Transverse colon (tissue), 4 donors: Measurements from ENCODE around the gene GCN1. TPM values are rescaled to one million over a fixed set of nuclear protein-coding genes. Genes with fewer than 3 reads are reported as not detected.

Experiments
- DNase-seq: peaks from one replicate; pipeline ENCODE4 v3.0.0-alpha.2; 2019
- H3K27ac ChIP-seq, 4 donors: fragments of 200-600 bp; sonication (generic); 2 replicates each; pipeline ENCODE4 v1.5.1; 2016 to 2018; ENCODE audit warnings: inconsistent platforms in 4 of 4
- H3K27me3 ChIP-seq: fragments of 200-600 bp; sonication (generic); 2 replicates; pipeline ENCODE4 v1.5.1; 2017; ENCODE audit warnings: inconsistent platforms
- H3K36me3 ChIP-seq, 4 donors: fragments of 200-600 bp; sonication (generic); 2 replicates each; pipeline ENCODE4 v1.5.1; 2017 to 2019; ENCODE audit warnings: inconsistent platforms in 4 of 4
- H3K4me1 ChIP-seq, 4 donors: fragments of 200-600 bp; sonication (generic); 2 replicates each; pipeline ENCODE4 v1.5.1; 2017 to 2020; ENCODE audit warnings: inconsistent platforms in 4 of 4
- H3K4me3 ChIP-seq, 4 donors: fragments of 200-600 bp; sonication (generic); 1 replicate in 1 of 4; 2 replicates in 3 of 4; pipeline versions ENCODE4 v1.5.1 to v1.6.1; 2017 to 2019; ENCODE audit warnings: inconsistent platforms in 4 of 4
- H3K9me3 ChIP-seq, 2 donors: fragments of 200-600 bp; sonication (generic); 2 replicates each; pipeline ENCODE4 v1.5.1; 2017 to 2019; ENCODE audit warnings: inconsistent platforms in 2 of 2
- EP300 ChIP-seq: sonication (generic); formaldehyde crosslinking; IDR thresholded peaks from one replicate; pipeline ENCODE4 v1.6.1; 2017; ENCODE audit warnings: antibody characterized with exemption, low read depth
- POLR2A ChIP-seq: fragments of 450-650 bp; IDR thresholded peaks from one replicate; pipeline ENCODE4 v1.6.1; 2016; ENCODE audit warnings: antibody characterized with exemption, mild to moderate bottlenecking, moderate library complexity
- POLR2AphosphoS5 ChIP-seq, 3 donors: sonication (generic); formaldehyde crosslinking; IDR thresholded peaks; one replicate each; pipeline ENCODE4 v1.6.1; 2016; ENCODE audit warnings: antibody characterized with exemption in 3 of 3
- WGBS, 2 donors: methylation state at CpG; one replicate each; pipeline ENCODE4 v1.1.5; 2018; ENCODE audit warnings: low coverage in 1 of 2; 5-methylcytosine and 5-hydroxymethylcytosine counted together
- in situ Hi-C, 4 donors: fragments of 200-750 bp; cut with MboI; loops; one replicate each; pipeline versions ENCODE4 v1.15.0 to v1.15.1; 2017; ENCODE audit warnings: low sequenced_read_pairs in 3 of 4, low pct_ligation_motif_present in 1 of 4, low pct_unique_long_range_greater_than_20kb in 1 of 4
- intact Hi-C: fragments of 100-400 bp; cut with DNase I; formaldehyde crosslinking; loops from one replicate; pipeline ENCODE4 v1.15.1; 2023; ENCODE audit warnings: low total_unique reads
- total RNA-seq, 4 donors: library from RNA; depleted of rRNA; stranded (reverse); fragments of >200 nt; gene quantifications; one replicate each; pipeline ENCODE4 v1.1.0, GENCODE V29; 2016
- TF ChIP-seq, protein P1 (sequence below), 5 experiments: fragments of 200-600 bp in 3 of 5; fragments of 450-650 bp in 2 of 5; sonication (generic) in 3 of 5; IDR thresholded peaks; 1 replicate in 2 of 5; 2 replicates in 3 of 5; pipeline ENCODE4 v1.5.1; 2016 to 2017; ENCODE audit warnings: antibody characterized with exemption in 5 of 5, inconsistent platforms in 3 of 5, mild to moderate bottlenecking in 2 of 5, moderate library complexity in 1 of 5

Gene GCN1
- total RNA-seq, 4 donors from 2014 or later: 70.0 to 141 (median 107) TPM

DNA sequence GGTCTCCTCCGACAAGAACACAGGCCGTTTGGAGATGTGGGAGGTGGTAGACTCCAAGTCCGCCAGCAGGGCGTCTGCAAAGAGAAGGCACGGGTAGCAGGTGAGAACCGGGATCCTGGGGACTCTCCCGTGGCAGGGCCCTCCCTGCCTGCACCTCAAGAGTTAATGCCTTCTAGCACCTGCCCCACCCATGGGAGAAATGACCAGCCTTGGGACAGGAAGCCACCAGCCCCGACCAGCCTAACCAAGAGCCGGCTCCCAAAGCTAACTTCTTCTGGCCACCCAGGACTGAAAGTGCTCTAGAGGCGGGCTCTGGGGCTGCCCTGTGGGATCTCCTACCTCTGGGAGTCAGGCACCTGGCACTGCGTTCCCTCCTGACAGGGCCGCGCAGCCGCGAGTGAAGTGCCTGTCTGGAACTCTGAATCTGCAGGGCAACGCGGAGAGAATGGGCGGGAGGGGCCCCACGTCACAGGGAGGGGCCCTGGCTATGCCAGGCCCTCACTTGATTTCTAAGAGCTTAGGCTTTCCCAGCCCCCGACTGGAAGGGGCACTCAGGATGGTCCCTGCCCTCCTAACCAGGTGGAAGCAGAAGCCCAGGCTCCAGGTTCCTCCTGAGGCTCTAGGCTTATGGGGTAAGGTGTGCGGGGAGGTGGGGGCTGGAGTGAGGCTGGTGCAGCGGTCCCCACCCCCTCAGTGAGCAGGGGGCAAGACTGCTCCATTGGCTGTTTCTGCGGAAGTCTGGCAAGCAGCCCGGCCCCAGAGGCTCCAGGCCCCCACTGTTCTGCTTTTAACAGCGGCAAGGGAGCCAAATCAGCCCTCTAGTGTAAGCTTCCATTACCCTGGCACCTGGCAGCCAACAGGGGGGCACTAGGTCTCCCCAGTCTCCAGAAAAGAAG, 30.0 kb upstream of the GCN1 start:
- peaks cover 33 to 60% (median 55%) of the 10 kb centered on the region in 4 donors for H3K4me1 ChIP-seq
- 30% methylated on average over 20 of the region's 25 CpGs; no CpG with 5 or more reads in 1 of the 2 donors for WGBS, 2 donors
- peaks cover 0 to 28% (median 16%) of the 10 kb centered on the region in 4 donors for H3K36me3 ChIP-seq
- peak overlapping the region; percentile 11 to 53 (median 33) for H3K4me3 ChIP-seq
- intact Hi-C loops (no loop called here), in situ Hi-C loops (loop anchor here in 1 of 4 donors (5.0 kb wide), 1 partner anchor 48 kb away; no protein-coding TSS in a partner anchor)
- no peaks in the 10 kb centered on the region for H3K27me3 ChIP-seq
- H3K9me3 ChIP-seq: no peaks in the 10 kb centered on the region
- peak; percentile 67 to 86 (median 71) for TF ChIP-seq POLR2AphosphoS5 (IDR thresholded peaks at IDR 0.05)
- TF ChIP-seq POLR2A: peak; percentile 87
- TF ChIP-seq, protein P1, sequence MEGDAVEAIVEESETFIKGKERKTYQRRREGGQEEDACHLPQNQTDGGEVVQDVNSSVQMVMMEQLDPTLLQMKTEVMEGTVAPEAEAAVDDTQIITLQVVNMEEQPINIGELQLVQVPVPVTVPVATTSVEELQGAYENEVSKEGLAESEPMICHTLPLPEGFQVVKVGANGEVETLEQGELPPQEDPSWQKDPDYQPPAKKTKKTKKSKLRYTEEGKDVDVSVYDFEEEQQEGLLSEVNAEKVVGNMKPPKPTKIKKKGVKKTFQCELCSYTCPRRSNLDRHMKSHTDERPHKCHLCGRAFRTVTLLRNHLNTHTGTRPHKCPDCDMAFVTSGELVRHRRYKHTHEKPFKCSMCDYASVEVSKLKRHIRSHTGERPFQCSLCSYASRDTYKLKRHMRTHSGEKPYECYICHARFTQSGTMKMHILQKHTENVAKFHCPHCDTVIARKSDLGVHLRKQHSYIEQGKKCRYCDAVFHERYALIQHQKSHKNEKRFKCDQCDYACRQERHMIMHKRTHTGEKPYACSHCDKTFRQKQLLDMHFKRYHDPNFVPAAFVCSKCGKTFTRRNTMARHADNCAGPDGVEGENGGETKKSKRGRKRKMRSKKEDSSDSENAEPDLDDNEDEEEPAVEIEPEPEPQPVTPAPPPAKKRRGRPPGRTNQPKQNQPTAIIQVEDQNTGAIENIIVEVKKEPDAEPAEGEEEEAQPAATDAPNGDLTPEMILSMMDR (IDR thresholded peaks at IDR 0.05): peak in 1 of 5 experiments; percentile 19
- TF ChIP-seq EP300: no peak
- peak; percentile 86 for DNase-seq
- H3K27ac ChIP-seq: peak overlapping the region; percentile 88 to 92 (median 90)

DNA sequence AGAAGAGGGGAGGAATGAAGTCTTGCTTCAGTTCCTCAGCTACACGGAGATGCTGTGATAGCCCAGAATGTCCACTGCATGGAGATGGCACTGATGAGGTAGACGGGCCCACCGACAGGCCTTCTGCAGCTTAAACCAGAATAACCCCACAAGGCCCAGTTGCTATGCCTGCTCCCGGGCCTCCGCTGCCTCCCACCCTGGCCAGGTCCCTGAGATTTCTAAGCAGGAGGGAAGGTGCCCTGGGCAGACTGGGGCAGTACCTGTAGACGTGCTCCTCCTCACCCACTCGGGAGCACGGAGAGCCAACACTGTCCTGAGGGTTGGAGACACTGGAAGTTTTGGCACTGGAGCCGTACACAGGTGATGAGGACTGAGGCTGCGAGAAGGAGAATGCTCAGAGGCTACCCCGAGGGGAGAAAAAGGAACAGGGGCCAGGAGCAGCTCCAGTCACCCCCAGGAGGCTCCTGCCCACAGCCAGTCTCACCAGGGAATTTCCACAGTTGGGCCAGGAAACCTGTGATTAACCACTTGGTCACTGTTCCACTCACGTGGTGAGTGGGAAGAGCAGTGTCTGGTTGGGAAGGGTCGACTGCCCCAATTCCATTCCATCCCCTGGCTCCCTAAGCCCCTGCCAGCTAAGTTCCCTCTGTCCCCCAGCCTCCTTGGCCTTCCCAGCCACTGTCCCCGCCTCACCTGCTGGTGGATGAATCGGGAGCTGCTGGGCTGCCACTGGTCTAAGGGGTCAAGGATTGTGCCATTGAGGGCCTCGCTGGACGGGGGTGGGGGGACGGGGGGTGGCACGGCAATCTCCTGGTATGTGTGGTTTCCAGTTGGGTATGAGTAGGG, 29.2 kb upstream of the GCN1 start:
- intact Hi-C loops (no loop called here), in situ Hi-C loops (no loop called here)
- Histone ChIP-seq H3K4me1 (peaks cover 24 to 51% (median 46%) of the 10 kb centered on the region in 4 donors), H3K4me3 (peak overlapping the region in 3 of 4 donors; percentile 30 to 53 (median 36)), H3K27ac (peak overlapping the region; percentile 88 to 92 (median 90)), H3K36me3 (peaks cover 0 to 36% (median 20%) of the 10 kb centered on the region in 4 donors), H3K27me3 (no peaks in the 10 kb centered on the region), H3K9me3 (no peaks in the 10 kb centered on the region)
- TF ChIP-seq POLR2AphosphoS5 (IDR thresholded peaks at IDR 0.05): no peak
- TF ChIP-seq EP300: no peak
- TF ChIP-seq POLR2A: no peak
- TF ChIP-seq, protein P1 (IDR thresholded peaks at IDR 0.05): no peak
- DNase-seq: no peak
- WGBS, 2 donors: 40 to 80% methylated on average over 1 to 19 of the region's 19 CpGs

DNA sequence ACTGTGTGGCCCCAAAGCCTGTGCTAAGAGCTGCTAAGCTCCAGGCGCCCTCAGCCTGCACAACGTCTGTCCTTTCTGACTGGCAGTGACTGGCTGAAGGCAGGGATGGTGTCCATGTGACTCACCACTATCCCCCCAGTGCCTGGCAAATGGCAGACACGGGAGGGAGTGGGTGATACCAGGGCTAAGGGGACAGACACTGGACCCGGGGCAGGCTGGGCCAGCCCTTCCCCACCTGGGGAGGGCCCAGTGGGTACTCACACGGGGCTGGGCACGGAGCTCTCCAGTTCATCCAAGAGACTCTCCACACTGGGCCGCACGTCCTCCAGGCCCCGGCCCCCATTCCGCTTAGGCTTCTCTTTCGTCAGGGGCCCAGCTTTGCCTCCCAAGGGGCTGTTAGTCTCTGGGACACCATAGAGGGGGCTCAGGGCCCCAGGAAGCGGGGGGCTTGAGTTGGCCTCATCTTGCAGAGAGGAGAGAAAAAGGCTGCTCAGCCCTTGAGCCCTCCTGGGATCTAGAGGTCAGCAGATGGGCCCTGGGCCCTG, 27.8 kb upstream of the GCN1 start:
- Histone ChIP-seq H3K9me3 (no peaks in the 10 kb centered on the region), H3K27me3 (no peaks in the 10 kb centered on the region), H3K36me3 (peaks cover 0 to 43% (median 23%) of the 10 kb centered on the region in 4 donors), H3K4me3 (no peak overlapping the region), H3K27ac (no peak overlapping the region), H3K4me1 (peaks cover 12 to 38% (median 33%) of the 10 kb centered on the region in 4 donors)
- TF ChIP-seq, protein P1 (IDR thresholded peaks at IDR 0.05): no peak
- TF ChIP-seq EP300 (no peak), POLR2A (no peak), POLR2AphosphoS5 (IDR thresholded peaks at IDR 0.05) (no peak)
- DNase-seq: no peak
- WGBS, 2 donors: 85% methylated on average over 12 of the region's 12 CpGs; no CpG with 5 or more reads in 1 of the 2 donors
- in situ Hi-C loops (no loop called here), intact Hi-C loops (no loop called here)
